CD4-positive, alpha-beta memory T cell (primary cell): ENCODE data around the gene FBXO41. TPM values are rescaled to one million over a fixed set of nuclear protein-coding genes. Genes with fewer than 3 reads are reported as not detected.
A peak's percentile ranks its signal among the peaks of the same experiment; 100 is the strongest.

Source experiments
- CTCF ChIA-PET: fragments of 350-600 bp; sonication (Branson Sonifier 250); formaldehyde crosslinking; loops from one replicate; lab custom pipeline; 2021; ENCODE audit warnings: inconsistent platforms; ENCODE audit not compliant: partially characterized antibody; lab: Charles Lee
- POLR2A ChIA-PET: fragments of 350-600 bp; sonication (Branson Sonifier 250); formaldehyde crosslinking; loops from one replicate; lab custom pipeline; 2021; ENCODE audit not compliant: partially characterized antibody; lab: Charles Lee
- DNase-seq, 5 donors: peaks; one replicate each; pipeline versions ENCODE4 v3.0.0 to v3.0.0-alpha.2; 2020 to 2022; ENCODE audit warnings: mixed read lengths in 1 of 5
- H3K27ac ChIP-seq: one replicate; pipeline ENCODE4 v1.7.0; 2013; ENCODE audit warnings: low read depth, low read length
- H3K27me3 ChIP-seq: 2 replicates; pipeline ENCODE4 v1.7.0; 2013; ENCODE audit warnings: mild to moderate bottlenecking, low read length, moderate library complexity; ENCODE audit not compliant: insufficient read depth
- H3K36me3 ChIP-seq: 2 replicates; pipeline ENCODE4 v1.7.0; 2013; ENCODE audit warnings: mild to moderate bottlenecking, low read length, moderate library complexity; ENCODE audit not compliant: insufficient read depth
- H3K4me1 ChIP-seq: 2 replicates; pipeline ENCODE4 v1.7.0; 2013; ENCODE audit warnings: mild to moderate bottlenecking, low read length, moderate library complexity; ENCODE audit not compliant: insufficient read depth
- H3K4me3 ChIP-seq, 2 donors: one replicate each; pipeline ENCODE4 v1.7.0; 2013; ENCODE audit warnings: low read length in 2 of 2, mild to moderate bottlenecking in 1 of 2
- H3K9me3 ChIP-seq, 2 donors: one replicate each; pipeline ENCODE4 v1.7.0; 2013; ENCODE audit warnings: low read length in 2 of 2, control low read depth in 1 of 2; ENCODE audit not compliant: control insufficient read depth in 1 of 2
- H3K27ac Mint-ChIP-seq, 7 donors: one replicate each; pipeline ENCODE4 v1.8.0; 2020 to 2021; ENCODE audit warnings: mixed read lengths in 7 of 7, mild to moderate bottlenecking in 6 of 7, inconsistent platforms in 3 of 7, moderate library complexity in 3 of 7
- H3K27me3 Mint-ChIP-seq, 2 donors: one replicate each; pipeline ENCODE4 v1.8.0; 2020 to 2021; ENCODE audit warnings: mixed read lengths in 2 of 2
- H3K36me3 Mint-ChIP-seq, 2 donors: one replicate each; pipeline ENCODE4 v1.8.0; 2020 to 2021; ENCODE audit warnings: mixed read lengths in 2 of 2, inconsistent platforms in 1 of 2, mild to moderate bottlenecking in 1 of 2
- H3K4me1 Mint-ChIP-seq, 4 donors: one replicate each; pipeline ENCODE4 v1.8.0; 2020 to 2021; ENCODE audit warnings: mixed read lengths in 4 of 4, mild to moderate bottlenecking in 1 of 4
- H3K4me3 Mint-ChIP-seq, 8 donors: one replicate each; pipeline ENCODE4 v1.8.0; 2020 to 2021; ENCODE audit warnings: mixed read lengths in 8 of 8, mild to moderate bottlenecking in 7 of 8, moderate library complexity in 6 of 8, inconsistent platforms in 3 of 8
- H3K9me3 Mint-ChIP-seq, 8 donors: one replicate each; pipeline ENCODE4 v1.8.0; 2020 to 2021; ENCODE audit warnings: mixed read lengths in 8 of 8, mild to moderate bottlenecking in 5 of 8, inconsistent platforms in 3 of 8, moderate library complexity in 1 of 8
- intact Hi-C: fragments of 100-400 bp; cut with micrococcal nuclease; formaldehyde crosslinking; loops from one replicate; pipeline ENCODE4 v1.15.1; 2023
- polyA plus RNA-seq, 2 donors: library from polyadenylated mRNA; unstranded; fragments of 300-500 nt; fragmentation: Illumina TruSeq; gene quantifications; one replicate each; pipeline ENCODE4 v1.2.3, GENCODE V29; 2021
- total RNA-seq, 2 experiments: library from RNA; stranded (reverse); gene quantifications; one replicate each; pipeline ENCODE4 v1.2.3, GENCODE V29; 2021

The FBXO41 gene
- total and polyA plus RNA-seq, 4 experiments from 2014 or later, result 1.6 to 11.4 (median 9.8) TPM; not detected in 1

DNA sequence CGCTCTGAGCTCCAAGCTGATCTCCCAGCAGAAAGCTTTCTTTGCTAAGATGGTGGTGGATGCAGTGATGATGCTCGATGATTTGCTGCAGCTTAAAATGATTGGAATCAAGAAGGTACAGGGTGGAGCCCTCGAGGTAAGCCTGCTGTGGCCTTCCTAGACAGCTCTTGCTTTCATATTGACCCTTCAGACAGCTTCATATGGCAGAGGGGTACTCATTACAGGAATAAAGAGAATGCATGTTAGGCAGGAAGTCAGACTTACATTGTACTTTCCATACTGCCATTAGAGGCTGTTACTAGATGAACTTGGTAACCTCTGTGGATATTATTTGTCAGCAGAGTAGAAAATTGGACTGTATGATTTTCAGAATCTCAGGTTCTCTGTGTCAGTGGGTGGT is 39.7 kb downstream of the FBXO41 start:
- ChIA-PET CTCF (no interaction called here), POLR2A (interaction anchor here (3.8 kb wide), 1 partner anchor 11 kb away, joined by 20 read pairs; the partner anchor contains the start of genes CCT7 and PRADC1)
- peaks cover 47 to 88% of the 10 kb centered on the region in 2 donors for H3K36me3 Mint-ChIP-seq
- peaks cover 0 to 6% (median 4%) of the 10 kb centered on the region in 4 donors for H3K4me1 Mint-ChIP-seq
- Histone ChIP-seq H3K9me3 (no peaks in the 10 kb centered on the region), H3K36me3 (peaks cover 77% of the 10 kb centered on the region), H3K27ac (no peak overlapping the region), H3K27me3 (no peaks in the 10 kb centered on the region), H3K4me3 (no peak overlapping the region), H3K4me1 (peaks cover under 1% of the 10 kb centered on the region)
- H3K4me3 Mint-ChIP-seq, result no peak overlapping the region
- no peaks in the 10 kb centered on the region for H3K27me3 Mint-ChIP-seq
- intact Hi-C loops, result no loop called here
- H3K27ac Mint-ChIP-seq, result peak overlapping the region in 2 of 7 donors; percentile 29 to 68
- DNase-seq, result no peak
- H3K9me3 Mint-ChIP-seq, result no peaks in the 10 kb centered on the region

DNA sequence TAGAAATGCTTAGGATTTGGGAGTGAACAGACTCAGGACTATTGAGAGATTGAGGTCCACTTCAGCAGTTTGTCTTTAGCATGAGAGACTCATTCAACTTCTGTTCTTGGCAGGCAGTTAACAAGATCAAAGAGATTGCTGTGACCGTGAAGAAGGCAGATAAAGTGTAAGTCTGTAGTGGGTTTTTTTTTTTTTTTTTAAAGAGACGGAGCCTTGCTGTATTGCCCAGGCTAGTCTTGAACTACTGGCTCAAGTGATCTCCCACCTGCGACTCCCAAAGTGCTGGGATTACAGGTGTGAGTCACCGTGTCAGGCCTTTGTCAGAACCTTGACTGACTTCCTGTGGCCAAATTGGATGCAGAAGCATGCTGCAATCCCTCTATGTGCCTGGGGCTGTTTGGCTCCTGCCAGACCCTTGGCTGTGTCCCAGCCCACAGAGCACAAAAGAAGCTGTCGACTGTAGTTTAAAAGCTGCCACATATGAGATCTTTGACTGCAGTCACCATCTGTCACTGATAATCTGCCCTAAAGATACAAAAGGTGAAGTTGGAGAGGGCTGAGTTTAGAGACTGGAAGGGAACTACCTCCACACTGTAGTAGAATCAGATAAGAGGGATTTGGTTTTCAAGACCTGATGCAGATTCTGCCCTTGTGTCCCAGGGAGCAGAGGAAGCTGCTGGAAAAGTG is 40.3 kb downstream of the FBXO41 start:
- Histone ChIP-seq H3K27me3 (no peaks in the 10 kb centered on the region), H3K9me3 (no peaks in the 10 kb centered on the region), H3K4me3 (no peak overlapping the region), H3K27ac (no peak overlapping the region), H3K36me3 (peaks cover 77% of the 10 kb centered on the region), H3K4me1 (peaks cover 4% of the 10 kb centered on the region)
- H3K36me3 Mint-ChIP-seq, result peaks cover 45 to 86% of the 10 kb centered on the region in 2 donors
- ChIA-PET CTCF (no interaction called here), POLR2A (interaction anchor here (3.8 kb wide), 1 partner anchor 10 kb away, joined by 20 read pairs; the partner anchor contains the start of genes CCT7 and PRADC1)
- H3K27me3 Mint-ChIP-seq, result no peaks in the 10 kb centered on the region
- intact Hi-C loops, result no loop called here
- H3K4me3 Mint-ChIP-seq, result no peak overlapping the region
- peaks cover 1 to 8% (median 6%) of the 10 kb centered on the region in 4 donors for H3K4me1 Mint-ChIP-seq
- H3K27ac Mint-ChIP-seq, result no peak overlapping the region
- no peak for DNase-seq
- H3K9me3 Mint-ChIP-seq, result no peaks in the 10 kb centered on the region

DNA sequence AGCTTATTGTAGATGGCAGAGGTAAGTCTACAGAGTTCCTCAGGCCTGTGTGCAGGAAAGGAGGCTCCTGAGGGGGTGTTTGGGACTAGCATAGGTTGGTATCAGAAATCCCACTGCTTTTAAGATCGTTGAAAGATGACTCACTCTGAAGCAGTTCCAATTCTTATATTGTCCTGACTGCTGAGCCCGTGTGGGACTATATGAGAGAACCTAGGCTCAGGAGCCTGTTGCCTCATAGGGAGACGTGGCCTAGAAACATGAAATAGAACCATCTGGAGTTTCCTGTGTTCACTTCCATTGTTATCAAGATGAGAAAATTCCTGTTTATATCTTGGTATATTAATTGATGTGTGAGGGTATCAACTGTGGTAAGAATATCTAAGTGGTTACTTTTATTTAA is 44.5 kb downstream of the FBXO41 start:
- Mint-ChIP-seq H3K9me3 (no peaks in the 10 kb centered on the region), H3K27ac (peak overlapping the region in 3 of 7 donors; percentile 3 to 71 (median 70)), H3K27me3 (no peaks in the 10 kb centered on the region), H3K4me1 (peaks cover 24 to 46% (median 34%) of the 10 kb centered on the region in 4 donors), H3K4me3 (no peak overlapping the region), H3K36me3 (peaks cover 15 to 65% of the 10 kb centered on the region in 2 donors)
- no peaks in the 10 kb centered on the region for H3K9me3 ChIP-seq
- intact Hi-C loops, result loop anchor here (10.0 kb wide), 1 partner anchor 745 kb away; the partner anchor contains the start of gene TET3
- ChIA-PET CTCF (interaction anchor here (1.6 to 8.4 kb wide), 2 partner anchors 22 to 28 kb away, joined by 4 to 77 read pairs; partner anchors contain the start of gene SMYD5), POLR2A (interaction anchor here (1.4 kb wide), 1 partner anchor 33 kb away, joined by 4 read pairs; no protein-coding TSS in a partner anchor)
- no peaks in the 10 kb centered on the region for H3K27me3 ChIP-seq
- DNase-seq, result no peak
- H3K4me1 ChIP-seq, result peaks cover 33% of the 10 kb centered on the region
- H3K36me3 ChIP-seq, result peaks cover 39% of the 10 kb centered on the region
- no peak overlapping the region for H3K4me3 ChIP-seq
- no peak overlapping the region for H3K27ac ChIP-seq

DNA sequence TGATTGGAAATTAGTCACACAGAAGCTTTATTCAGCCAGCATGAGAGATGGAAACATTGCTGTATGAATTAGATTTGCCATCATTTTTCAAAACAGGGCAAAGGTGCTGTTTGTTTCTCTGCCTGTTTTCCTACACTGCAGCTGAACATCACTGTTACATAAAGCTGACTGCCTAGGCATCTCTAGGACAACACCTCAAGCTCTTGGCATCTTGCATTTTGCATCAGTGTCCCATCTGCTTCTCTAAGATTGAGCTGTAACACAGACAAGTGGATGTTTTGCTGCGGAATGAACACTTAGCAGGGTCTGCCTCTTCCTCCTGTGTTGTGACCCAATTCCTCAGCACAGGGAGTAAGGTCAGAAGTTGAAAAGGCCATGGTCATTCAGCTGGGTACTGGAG is 45.3 kb downstream of the FBXO41 start:
- Histone ChIP-seq H3K27ac (no peak overlapping the region), H3K27me3 (no peaks in the 10 kb centered on the region), H3K4me1 (peaks cover 35% of the 10 kb centered on the region), H3K4me3 (no peak overlapping the region), H3K9me3 (no peaks in the 10 kb centered on the region), H3K36me3 (peaks cover 31% of the 10 kb centered on the region)
- no peak for DNase-seq
- ChIA-PET POLR2A (interaction anchor here (1.1 to 1.4 kb wide), 3 partner anchors 9 to 33 kb away, joined by 3 to 4 read pairs (median 3); no protein-coding TSS in a partner anchor), CTCF (interaction anchor here (1.0 to 8.4 kb wide), 4 partner anchors 18 to 61 kb away, joined by 3 to 77 read pairs (median 4); partner anchors contain the start of gene SMYD5)
- Mint-ChIP-seq H3K27ac (peak overlapping the region in 3 of 7 donors; percentile 22 to 71 (median 53)), H3K9me3 (no peaks in the 10 kb centered on the region), H3K4me1 (peaks cover 25 to 54% (median 35%) of the 10 kb centered on the region in 4 donors), H3K36me3 (peaks cover 12 to 63% of the 10 kb centered on the region in 2 donors), H3K4me3 (no peak overlapping the region), H3K27me3 (no peaks in the 10 kb centered on the region)
- intact Hi-C loops, result loop anchor here (10.0 kb wide), 1 partner anchor 746 kb away; the partner anchor contains the start of gene TET3

DNA sequence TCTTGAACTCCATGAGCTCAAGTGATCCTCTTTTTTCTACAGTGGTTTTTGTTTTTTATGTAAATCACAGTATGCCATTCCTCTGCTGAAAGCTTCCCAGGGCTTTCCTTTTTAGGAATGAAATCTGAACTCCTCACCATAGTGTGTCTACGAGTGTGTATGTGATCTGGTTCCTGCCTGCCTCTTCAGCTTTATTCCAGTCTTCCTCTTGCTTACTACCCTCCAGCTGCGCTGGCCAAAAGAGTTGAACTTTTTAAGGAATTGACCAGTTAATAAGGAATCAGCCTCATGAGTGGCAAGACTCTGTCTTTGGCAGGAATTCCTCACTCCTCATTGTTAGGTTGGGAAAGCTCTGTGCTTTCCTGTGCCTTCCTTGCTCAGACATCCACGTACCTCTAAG is 46.1 kb downstream of the FBXO41 start:
- Histone ChIP-seq H3K4me3 (no peak overlapping the region), H3K9me3 (no peaks in the 10 kb centered on the region), H3K27ac (no peak overlapping the region), H3K36me3 (peaks cover 25% of the 10 kb centered on the region), H3K27me3 (no peaks in the 10 kb centered on the region), H3K4me1 (peaks cover 35% of the 10 kb centered on the region)
- Mint-ChIP-seq H3K27ac (peak overlapping the region in 5 of 7 donors; percentile 18 to 75 (median 59)), H3K4me1 (peaks cover 25 to 61% (median 37%) of the 10 kb centered on the region in 4 donors), H3K27me3 (no peaks in the 10 kb centered on the region), H3K4me3 (no peak overlapping the region), H3K9me3 (no peaks in the 10 kb centered on the region), H3K36me3 (peaks cover 11 to 63% of the 10 kb centered on the region in 2 donors)
- POLR2A ChIA-PET, result interaction anchor here (1.1 to 1.2 kb wide), 2 partner anchors 9 to 14 kb away, joined by 3 read pairs; no protein-coding TSS in a partner anchor
- intact Hi-C loops, result loop anchor here (10.0 kb wide), 1 partner anchor 747 kb away; the partner anchor contains the start of gene TET3
- DNase-seq, result no peak
- CTCF ChIA-PET, result interaction anchor here (0.9 to 8.4 kb wide), 5 partner anchors 19 to 61 kb away, joined by 3 to 77 read pairs (median 5); partner anchors contain the start of gene SMYD5

DNA sequence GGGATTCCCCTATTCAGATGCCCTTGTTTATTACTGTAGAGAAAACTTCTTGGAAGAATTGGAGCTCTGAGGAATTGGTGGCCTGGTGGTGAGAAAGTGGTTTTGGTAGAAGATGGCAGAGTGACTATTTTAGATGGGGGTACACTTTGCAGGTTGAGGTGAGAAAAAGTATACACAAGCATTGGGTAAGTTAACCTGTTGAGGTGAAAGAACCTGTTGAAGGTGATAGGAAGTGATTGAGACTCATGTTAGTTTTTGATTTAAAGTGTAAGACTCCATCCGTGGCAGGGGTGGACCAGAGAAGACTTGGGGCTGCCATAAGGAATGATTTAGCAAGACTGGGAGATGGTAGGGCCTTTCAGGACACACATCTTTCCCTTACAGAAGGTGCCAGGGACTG is 47.1 kb downstream of the FBXO41 start:
- Histone ChIP-seq H3K4me3 (no peak overlapping the region), H3K36me3 (peaks cover 17% of the 10 kb centered on the region), H3K27me3 (no peaks in the 10 kb centered on the region), H3K27ac (no peak overlapping the region), H3K9me3 (no peaks in the 10 kb centered on the region), H3K4me1 (peaks cover 42% of the 10 kb centered on the region)
- ChIA-PET POLR2A (interaction anchor here (1.0 kb wide), 1 partner anchor 501 kb away, joined by 3 read pairs; no protein-coding TSS in a partner anchor), CTCF (interaction anchor here (1.4 to 8.4 kb wide), 3 partner anchors 25 to 53 kb away, joined by 6 to 77 read pairs (median 6); partner anchors contain the start of gene SMYD5)
- no peaks in the 10 kb centered on the region for H3K9me3 Mint-ChIP-seq
- no peaks in the 10 kb centered on the region for H3K27me3 Mint-ChIP-seq
- DNase-seq, result no peak
- H3K27ac Mint-ChIP-seq, result peak overlapping the region; percentile 10 to 97 (median 80)
- intact Hi-C loops, result loop anchor here (10.0 kb wide), 1 partner anchor 748 kb away; the partner anchor contains the start of gene TET3
- peaks cover 28 to 70% (median 40%) of the 10 kb centered on the region in 4 donors for H3K4me1 Mint-ChIP-seq
- H3K36me3 Mint-ChIP-seq, result peaks cover 6 to 58% of the 10 kb centered on the region in 2 donors
- H3K4me3 Mint-ChIP-seq, result peak overlapping the region in 1 of 8 donors; percentile 19
